Activated CD4-positive, CD25-positive, alpha-beta regulatory T cell treated with anti-CD3 and anti-CD28 coated beads, Interleukin-2, amount 50 U/mL, for 16 hours (primary cell): ENCODE data around the gene LINGO1.

Experiments used
- DNase-seq: peaks from one replicate; pipeline ENCODE4 v3.0.0-alpha.2; 2020; ENCODE audit warnings: low read depth, low spot score

The LINGO1 gene

GRCh38 chr15:77633134-77633912, 611 bp upstream of the LINGO1 start:
- no peak for DNase-seq

GRCh38 chr15:77631745-77632533, 773 bp downstream of the LINGO1 start:
- no peak for DNase-seq

GRCh38 chr15:77630956-77631744, 1.6 kb downstream of the LINGO1 start:
- no peak for DNase-seq

- no peak for DNase-seq
These were observed 2.7 kb downstream of the LINGO1 start for GRCh38 chr15:77630056-77630455.

GRCh38 chr15:77629070-77630030, 3.4 kb downstream of the LINGO1 start:
- DNase-seq = no peak

- DNase-seq = no peak
These were observed 4.7 kb downstream of the LINGO1 start for GRCh38 chr15:77628010-77628409.

GRCh38 chr15:77627581-77627980, 5.1 kb downstream of the LINGO1 start:
- no peak for DNase-seq

GRCh38 chr15:77627067-77627466, 5.6 kb downstream of the LINGO1 start:
- DNase-seq = no peak

- DNase-seq = no peak
These were observed 6.7 kb downstream of the LINGO1 start for GRCh38 chr15:77626002-77626401.

GRCh38 chr15:77625376-77625775, 7.3 kb downstream of the LINGO1 start:
- no peak for DNase-seq

- DNase-seq = no peak
These were observed 7.8 kb downstream of the LINGO1 start for GRCh38 chr15:77624868-77625267.

GRCh38 chr15:77623755-77624524, 8.8 kb downstream of the LINGO1 start:
- DNase-seq = no peak

- no peak for DNase-seq
These were observed 9.6 kb downstream of the LINGO1 start for GRCh38 chr15:77622934-77623754.

- no peak for DNase-seq
These were observed 10.3 kb downstream of the LINGO1 start for GRCh38 chr15:77622209-77622933.

GRCh38 chr15:77621847-77622208, 10.9 kb downstream of the LINGO1 start:
- no peak for DNase-seq

GRCh38 chr15:77620960-77621647, 11.6 kb downstream of the LINGO1 start:
- DNase-seq = no peak

- DNase-seq = no peak
These were observed 12.4 kb downstream of the LINGO1 start for GRCh38 chr15:77620297-77620696.

GRCh38 chr15:77619883-77620282, 12.8 kb downstream of the LINGO1 start:
- DNase-seq = no peak
